HepG2 (cell line): ENCODE data around the gene RPLP1. TPM values are rescaled to one million over a fixed set of nuclear protein-coding genes. Genes with fewer than 3 reads are reported as not detected.
A peak's percentile ranks its signal among the peaks of the same experiment; 100 is the strongest.

Experiments
- HCFC1 ChIP-seq: fragments of 150-350 bp; IDR thresholded peaks from 2 replicates; pipeline ENCODE4 v1.6.1; 2014; ENCODE audit warnings: low read depth, low read length
- HMGA1 ChIP-seq: sonication (generic); formaldehyde crosslinking; conservative IDR thresholded peaks from 2 replicates; pipeline ENCODE4 v1.4.0; 2020; ENCODE audit warnings: missing genetic modification reagents
- HOXA3 ChIP-seq: sonication (generic); formaldehyde crosslinking; IDR thresholded peaks from 2 replicates; pipeline ENCODE4 v1.5.0; 2020; ENCODE audit warnings: missing genetic modification reagents
- MED13 ChIP-seq: sonication (generic); formaldehyde crosslinking; IDR thresholded peaks from 2 replicates; pipeline ENCODE4 v1.5.0; 2020; ENCODE audit warnings: missing genetic modification reagents
- PHF21A ChIP-seq: sonication (generic); formaldehyde crosslinking; IDR thresholded peaks from 2 replicates; pipeline ENCODE4 v1.5.0; 2020; ENCODE audit warnings: mild to moderate bottlenecking, missing genetic modification reagents
- RXRB ChIP-seq: IDR thresholded peaks from 2 replicates; pipeline ENCODE4 v1.6.1; 2016; ENCODE audit warnings: borderline replicate concordance, missing genetic modification reagents, missing compliant biosample characterization
- SIN3A ChIP-seq: IDR thresholded peaks from 2 replicates; pipeline ENCODE4 v1.6.1; 2011; ENCODE audit warnings: low read depth, mild to moderate bottlenecking, control low read depth, low read length, borderline replicate concordance
- ZNF468 ChIP-seq: sonication (generic); formaldehyde crosslinking; IDR thresholded peaks from 2 replicates; pipeline ENCODE4 v1.8.0; 2022; ENCODE audit warnings: mild to moderate bottlenecking, moderate library complexity, missing genetic modification reagents
- polyA plus RNA-seq, 8 experiments: library from polyadenylated mRNA; depleted of rRNA in 3 of 8; stranded (reverse) in 7 of 8; unstranded in 1 of 8; fragments of >200 nt; fragmentation: Illumina TruSeq in 4 of 8; extraction: Trizol in 4 of 8; gene quantifications; 2 replicates each; pipeline versions ENCODE4 v1.2.1 to v1.2.3, GENCODE V29; 2011 to 2016; ENCODE audit warnings: low read depth in 4 of 8, missing spikeins in 1 of 8, mixed read lengths in 1 of 8; ENCODE audit not compliant: insufficient read depth in 1 of 8
- total RNA-seq, 5 experiments: library from RNA; depleted of rRNA; stranded (reverse); fragments of >200 nt; fragmentation: Illumina TruSeq; extraction: Trizol; gene quantifications; 2 replicates each; pipeline ENCODE4 v1.2.3, GENCODE V29; 2016; ENCODE audit warnings: low read depth in 1 of 5
- TF ChIP-seq, protein P1 (sequence below): sonication (generic); formaldehyde crosslinking; IDR thresholded peaks from 2 replicates; pipeline ENCODE4 v1.5.1; 2020; ENCODE audit warnings: mild to moderate bottlenecking, missing genetic modification reagents, moderate library complexity
- TF ChIP-seq, protein P2 (sequence below): sonication (generic); formaldehyde crosslinking; IDR thresholded peaks from 2 replicates; pipeline ENCODE4 v1.4.0; 2020; ENCODE audit warnings: missing genetic modification reagents
- TF ChIP-seq, protein P3 (sequence below): sonication (generic); formaldehyde crosslinking; IDR thresholded peaks from 2 replicates; pipeline ENCODE4 v1.4.0; 2020; ENCODE audit warnings: missing genetic modification reagents
- TF ChIP-seq, protein P4 (sequence below): sonication (generic); formaldehyde crosslinking; IDR thresholded peaks from 2 replicates; pipeline ENCODE4 v1.4.0; 2020; ENCODE audit warnings: missing genetic modification reagents
- TF ChIP-seq, protein P5 (sequence below): sonication (generic); formaldehyde crosslinking; IDR thresholded peaks from 2 replicates; pipeline ENCODE4 v1.4.0; 2020; ENCODE audit warnings: missing genetic modification reagents
- TF ChIP-seq, protein P6 (sequence below): sonication (generic); formaldehyde crosslinking; conservative IDR thresholded peaks from 2 replicates; pipeline ENCODE4 v1.4.0; 2020; ENCODE audit warnings: mild to moderate bottlenecking, missing genetic modification reagents, moderate library complexity

The RPLP1 gene
- total and polyA plus RNA-seq, 2 of the 13 experiments (the other 11 are each of a cell fraction or from before 2014, with no cell fraction given): 817 to 929 TPM

DNA sequence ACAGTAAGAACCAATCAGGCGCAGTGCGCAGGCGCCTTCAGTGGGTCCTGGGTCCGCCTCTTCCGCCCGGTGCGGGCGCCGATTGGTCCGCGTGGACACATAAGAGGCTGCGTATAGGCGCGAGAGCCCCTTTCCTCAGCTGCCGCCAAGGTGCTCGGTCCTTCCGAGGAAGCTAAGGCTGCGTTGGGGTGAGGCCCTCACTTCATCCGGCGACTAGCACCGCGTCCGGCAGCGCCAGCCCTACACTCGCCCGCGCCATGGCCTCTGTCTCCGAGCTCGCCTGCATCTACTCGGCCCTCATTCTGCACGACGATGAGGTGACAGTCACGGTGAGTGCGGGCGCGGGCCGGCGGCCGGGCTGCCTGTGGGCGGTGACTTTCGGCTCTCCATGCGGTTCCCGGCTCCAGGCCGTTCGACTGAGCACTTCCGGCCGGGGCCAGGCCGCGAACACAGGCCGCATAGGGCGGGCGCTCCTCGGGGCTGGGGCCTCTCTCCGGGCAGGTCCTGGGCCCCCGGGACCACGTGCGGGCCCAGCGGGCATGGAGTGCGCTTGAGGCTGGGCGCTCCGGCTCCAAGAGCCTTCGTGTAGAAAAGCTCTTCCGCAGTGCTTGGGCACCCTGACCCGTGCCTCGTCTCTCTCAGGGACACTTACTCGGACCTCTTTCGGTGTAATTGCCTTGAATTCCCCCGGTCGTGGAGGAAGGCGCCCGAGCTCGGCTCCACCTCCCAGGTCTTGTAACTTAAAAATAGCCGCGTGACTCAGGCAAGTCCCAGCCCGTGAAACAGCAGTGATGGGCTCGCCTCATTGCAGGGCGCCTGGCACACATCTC is at the start of gene RPLP1 (continued):
- TF ChIP-seq HOXA3: peak; percentile 60; the same call in 1 of the 2 replicates
- TF ChIP-seq, protein P1, sequence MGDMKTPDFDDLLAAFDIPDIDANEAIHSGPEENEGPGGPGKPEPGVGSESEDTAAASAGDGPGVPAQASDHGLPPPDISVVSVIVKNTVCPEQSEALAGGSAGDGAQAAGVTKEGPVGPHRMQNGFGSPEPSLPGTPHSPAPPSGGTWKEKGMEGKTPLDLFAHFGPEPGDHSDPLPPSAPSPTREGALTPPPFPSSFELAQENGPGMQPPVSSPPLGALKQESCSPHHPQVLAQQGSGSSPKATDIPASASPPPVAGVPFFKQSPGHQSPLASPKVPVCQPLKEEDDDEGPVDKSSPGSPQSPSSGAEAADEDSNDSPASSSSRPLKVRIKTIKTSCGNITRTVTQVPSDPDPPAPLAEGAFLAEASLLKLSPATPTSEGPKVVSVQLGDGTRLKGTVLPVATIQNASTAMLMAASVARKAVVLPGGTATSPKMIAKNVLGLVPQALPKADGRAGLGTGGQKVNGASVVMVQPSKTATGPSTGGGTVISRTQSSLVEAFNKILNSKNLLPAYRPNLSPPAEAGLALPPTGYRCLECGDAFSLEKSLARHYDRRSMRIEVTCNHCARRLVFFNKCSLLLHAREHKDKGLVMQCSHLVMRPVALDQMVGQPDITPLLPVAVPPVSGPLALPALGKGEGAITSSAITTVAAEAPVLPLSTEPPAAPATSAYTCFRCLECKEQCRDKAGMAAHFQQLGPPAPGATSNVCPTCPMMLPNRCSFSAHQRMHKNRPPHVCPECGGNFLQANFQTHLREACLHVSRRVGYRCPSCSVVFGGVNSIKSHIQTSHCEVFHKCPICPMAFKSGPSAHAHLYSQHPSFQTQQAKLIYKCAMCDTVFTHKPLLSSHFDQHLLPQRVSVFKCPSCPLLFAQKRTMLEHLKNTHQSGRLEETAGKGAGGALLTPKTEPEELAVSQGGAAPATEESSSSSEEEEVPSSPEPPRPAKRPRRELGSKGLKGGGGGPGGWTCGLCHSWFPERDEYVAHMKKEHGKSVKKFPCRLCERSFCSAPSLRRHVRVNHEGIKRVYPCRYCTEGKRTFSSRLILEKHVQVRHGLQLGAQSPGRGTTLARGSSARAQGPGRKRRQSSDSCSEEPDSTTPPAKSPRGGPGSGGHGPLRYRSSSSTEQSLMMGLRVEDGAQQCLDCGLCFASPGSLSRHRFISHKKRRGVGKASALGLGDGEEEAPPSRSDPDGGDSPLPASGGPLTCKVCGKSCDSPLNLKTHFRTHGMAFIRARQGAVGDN (CRISPR knock-in tag): peak; percentile 92
- TF ChIP-seq, protein P2, sequence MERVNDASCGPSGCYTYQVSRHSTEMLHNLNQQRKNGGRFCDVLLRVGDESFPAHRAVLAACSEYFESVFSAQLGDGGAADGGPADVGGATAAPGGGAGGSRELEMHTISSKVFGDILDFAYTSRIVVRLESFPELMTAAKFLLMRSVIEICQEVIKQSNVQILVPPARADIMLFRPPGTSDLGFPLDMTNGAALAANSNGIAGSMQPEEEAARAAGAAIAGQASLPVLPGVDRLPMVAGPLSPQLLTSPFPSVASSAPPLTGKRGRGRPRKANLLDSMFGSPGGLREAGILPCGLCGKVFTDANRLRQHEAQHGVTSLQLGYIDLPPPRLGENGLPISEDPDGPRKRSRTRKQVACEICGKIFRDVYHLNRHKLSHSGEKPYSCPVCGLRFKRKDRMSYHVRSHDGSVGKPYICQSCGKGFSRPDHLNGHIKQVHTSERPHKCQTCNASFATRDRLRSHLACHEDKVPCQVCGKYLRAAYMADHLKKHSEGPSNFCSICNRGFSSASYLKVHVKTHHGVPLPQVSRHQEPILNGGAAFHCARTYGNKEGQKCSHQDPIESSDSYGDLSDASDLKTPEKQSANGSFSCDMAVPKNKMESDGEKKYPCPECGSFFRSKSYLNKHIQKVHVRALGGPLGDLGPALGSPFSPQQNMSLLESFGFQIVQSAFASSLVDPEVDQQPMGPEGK: peak; percentile 26
- peak; percentile 79; the same call in 1 of the 2 replicates for TF ChIP-seq ZNF468 (CRISPR knock-in tag)
- TF ChIP-seq MED13 (CRISPR knock-in tag): peak; percentile 49; the same call in 1 of the 2 replicates
- TF ChIP-seq, protein P3, sequence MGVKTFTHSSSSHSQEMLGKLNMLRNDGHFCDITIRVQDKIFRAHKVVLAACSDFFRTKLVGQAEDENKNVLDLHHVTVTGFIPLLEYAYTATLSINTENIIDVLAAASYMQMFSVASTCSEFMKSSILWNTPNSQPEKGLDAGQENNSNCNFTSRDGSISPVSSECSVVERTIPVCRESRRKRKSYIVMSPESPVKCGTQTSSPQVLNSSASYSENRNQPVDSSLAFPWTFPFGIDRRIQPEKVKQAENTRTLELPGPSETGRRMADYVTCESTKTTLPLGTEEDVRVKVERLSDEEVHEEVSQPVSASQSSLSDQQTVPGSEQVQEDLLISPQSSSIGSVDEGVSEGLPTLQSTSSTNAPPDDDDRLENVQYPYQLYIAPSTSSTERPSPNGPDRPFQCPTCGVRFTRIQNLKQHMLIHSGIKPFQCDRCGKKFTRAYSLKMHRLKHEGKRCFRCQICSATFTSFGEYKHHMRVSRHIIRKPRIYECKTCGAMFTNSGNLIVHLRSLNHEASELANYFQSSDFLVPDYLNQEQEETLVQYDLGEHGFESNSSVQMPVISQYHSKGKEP: no peak; the same call in 1 of the 2 replicates
- no peak for TF ChIP-seq HCFC1
- TF ChIP-seq, protein P4, sequence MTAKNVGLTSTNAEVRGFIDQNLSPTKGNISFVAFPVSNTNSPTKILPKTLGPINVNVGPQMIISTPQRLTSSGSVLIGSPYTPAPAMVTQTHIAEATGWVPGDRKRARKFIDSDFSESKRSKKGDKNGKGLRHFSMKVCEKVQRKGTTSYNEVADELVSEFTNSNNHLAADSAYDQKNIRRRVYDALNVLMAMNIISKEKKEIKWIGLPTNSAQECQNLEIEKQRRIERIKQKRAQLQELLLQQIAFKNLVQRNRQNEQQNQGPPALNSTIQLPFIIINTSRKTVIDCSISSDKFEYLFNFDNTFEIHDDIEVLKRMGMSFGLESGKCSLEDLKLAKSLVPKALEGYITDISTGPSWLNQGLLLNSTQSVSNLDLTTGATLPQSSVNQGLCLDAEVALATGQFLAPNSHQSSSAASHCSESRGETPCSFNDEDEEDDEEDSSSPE: peak; percentile 71; the same call in 1 of the 2 replicates
- peak; percentile 91; the same call in 1 of the 2 replicates for TF ChIP-seq SIN3A
- TF ChIP-seq PHF21A: 0 out of 2 replicates have a peak, but pooled peaks have one; percentile 66
- TF ChIP-seq, protein P5, sequence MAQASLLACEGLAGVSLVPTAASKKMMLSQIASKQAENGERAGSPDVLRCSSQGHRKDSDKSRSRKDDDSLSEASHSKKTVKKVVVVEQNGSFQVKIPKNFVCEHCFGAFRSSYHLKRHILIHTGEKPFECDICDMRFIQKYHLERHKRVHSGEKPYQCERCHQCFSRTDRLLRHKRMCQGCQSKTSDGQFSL: no peak
- TF ChIP-seq, protein P6, sequence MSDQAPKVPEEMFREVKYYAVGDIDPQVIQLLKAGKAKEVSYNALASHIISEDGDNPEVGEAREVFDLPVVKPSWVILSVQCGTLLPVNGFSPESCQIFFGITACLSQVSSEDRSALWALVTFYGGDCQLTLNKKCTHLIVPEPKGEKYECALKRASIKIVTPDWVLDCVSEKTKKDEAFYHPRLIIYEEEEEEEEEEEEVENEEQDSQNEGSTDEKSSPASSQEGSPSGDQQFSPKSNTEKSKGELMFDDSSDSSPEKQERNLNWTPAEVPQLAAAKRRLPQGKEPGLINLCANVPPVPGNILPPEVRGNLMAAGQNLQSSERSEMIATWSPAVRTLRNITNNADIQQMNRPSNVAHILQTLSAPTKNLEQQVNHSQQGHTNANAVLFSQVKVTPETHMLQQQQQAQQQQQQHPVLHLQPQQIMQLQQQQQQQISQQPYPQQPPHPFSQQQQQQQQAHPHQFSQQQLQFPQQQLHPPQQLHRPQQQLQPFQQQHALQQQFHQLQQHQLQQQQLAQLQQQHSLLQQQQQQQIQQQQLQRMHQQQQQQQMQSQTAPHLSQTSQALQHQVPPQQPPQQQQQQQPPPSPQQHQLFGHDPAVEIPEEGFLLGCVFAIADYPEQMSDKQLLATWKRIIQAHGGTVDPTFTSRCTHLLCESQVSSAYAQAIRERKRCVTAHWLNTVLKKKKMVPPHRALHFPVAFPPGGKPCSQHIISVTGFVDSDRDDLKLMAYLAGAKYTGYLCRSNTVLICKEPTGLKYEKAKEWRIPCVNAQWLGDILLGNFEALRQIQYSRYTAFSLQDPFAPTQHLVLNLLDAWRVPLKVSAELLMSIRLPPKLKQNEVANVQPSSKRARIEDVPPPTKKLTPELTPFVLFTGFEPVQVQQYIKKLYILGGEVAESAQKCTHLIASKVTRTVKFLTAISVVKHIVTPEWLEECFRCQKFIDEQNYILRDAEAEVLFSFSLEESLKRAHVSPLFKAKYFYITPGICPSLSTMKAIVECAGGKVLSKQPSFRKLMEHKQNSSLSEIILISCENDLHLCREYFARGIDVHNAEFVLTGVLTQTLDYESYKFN (CRISPR knock-in tag): no peak; the same call in 1 of the 2 replicates
- peak; percentile 46; the same call in 1 of the 2 replicates for TF ChIP-seq RXRB
- no peak for TF ChIP-seq HMGA1 (CRISPR knock-in tag)
